Gastroesophageal sphincter (tissue), 3 donors: ENCODE data around the gene OTUD5.

Experiments used
- CTCF ChIP-seq, 4 experiments: fragments of 200-600 bp in 2 of 4; fragments of 450-650 bp in 2 of 4; sonication (generic) in 1 of 4; IDR thresholded peaks; one replicate each; pipeline ENCODE4 v1.5.1; 2017 to 2019; ENCODE audit warnings: antibody characterized with exemption in 4 of 4, mild to moderate bottlenecking in 2 of 4, moderate library complexity in 2 of 4
- POLR2A ChIP-seq, 2 donors: fragments of 450-650 bp; IDR thresholded peaks; one replicate each; pipeline ENCODE4 v1.6.1; 2017; ENCODE audit warnings: antibody characterized with exemption in 2 of 2, mild to moderate bottlenecking in 2 of 2, moderate library complexity in 1 of 2

- TF ChIP-seq CTCF (IDR thresholded peaks at IDR 0.05): no peak
- no peak for TF ChIP-seq POLR2A (IDR thresholded peaks at IDR 0.05)
Measured at GRCh38 chrX:48939524-48940228, 17.7 kb downstream of the OTUD5 start.
